GM10266 (cell line): Measurements from ENCODE around the gene AP3B1.

ENCODE experiments used
- DNase-seq: peaks from one replicate; pipeline ENCODE4 v3.0.0; 2012; ENCODE audit errors: extremely low spot score
- CTCF ChIP-seq: IDR thresholded peaks from 2 replicates; pipeline ENCODE4 v1.5.1; 2012; ENCODE audit warnings: mild to moderate bottlenecking, low read depth; ENCODE audit not compliant: control insufficient read depth, insufficient read depth; ENCODE audit errors: missing control alignments

The AP3B1 gene

GRCh38 chr5:77991084-77991483 lies 303.4 kb downstream of the AP3B1 start:
- DNase-seq, result no peak
- no peak for TF ChIP-seq CTCF

GRCh38 chr5:77990020-77990419 lies 304.5 kb downstream of the AP3B1 start:
- TF ChIP-seq CTCF, result no peak
- DNase-seq, result no peak

- DNase-seq, result no peak
- TF ChIP-seq CTCF, result no peak
Measured at GRCh38 chr5:77987988-77988387, 306.5 kb downstream of the AP3B1 start.

GRCh38 chr5:77987331-77987730 lies 307.2 kb downstream of the AP3B1 start:
- no peak for DNase-seq
- TF ChIP-seq CTCF, result no peak

- TF ChIP-seq CTCF, result no peak
- no peak for DNase-seq
Measured at GRCh38 chr5:77986261-77986660, 308.2 kb downstream of the AP3B1 start.

GRCh38 chr5:77985247-77985646 lies 309.3 kb downstream of the AP3B1 start:
- no peak for TF ChIP-seq CTCF
- DNase-seq, result no peak

- no peak for TF ChIP-seq CTCF
- no peak for DNase-seq
Measured at GRCh38 chr5:77984587-77984986, 309.9 kb downstream of the AP3B1 start.
